Measurements from ENCODE around the gene TFB2M.
A peak's percentile ranks its signal among the peaks of the same experiment; 100 is the strongest.
"Not testable (repeated sequence)": the region's sequence is repeated elsewhere in the genome, so short reads cannot be mapped to it uniquely, and the experiment has no call there.

TFB2M gene, protein sequence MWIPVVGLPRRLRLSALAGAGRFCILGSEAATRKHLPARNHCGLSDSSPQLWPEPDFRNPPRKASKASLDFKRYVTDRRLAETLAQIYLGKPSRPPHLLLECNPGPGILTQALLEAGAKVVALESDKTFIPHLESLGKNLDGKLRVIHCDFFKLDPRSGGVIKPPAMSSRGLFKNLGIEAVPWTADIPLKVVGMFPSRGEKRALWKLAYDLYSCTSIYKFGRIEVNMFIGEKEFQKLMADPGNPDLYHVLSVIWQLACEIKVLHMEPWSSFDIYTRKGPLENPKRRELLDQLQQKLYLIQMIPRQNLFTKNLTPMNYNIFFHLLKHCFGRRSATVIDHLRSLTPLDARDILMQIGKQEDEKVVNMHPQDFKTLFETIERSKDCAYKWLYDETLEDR

GRCh38 chr1:246566128-246566812 lies at the start of gene TFB2M, which contains the start of gene CNST:
Gene TFB2M, minus strand, starts transcription at chr1:246566261. Its CDS starts 123 bp downstream, at chr1:246566138.
Gene CNST, plus strand, starts transcription at chr1:246566456. Its CDS starts 25,107 bp downstream, at chr1:246591563.
- peak; percentile 87 for DNase-seq (ENCODE audit: low read depth)

DNA sequence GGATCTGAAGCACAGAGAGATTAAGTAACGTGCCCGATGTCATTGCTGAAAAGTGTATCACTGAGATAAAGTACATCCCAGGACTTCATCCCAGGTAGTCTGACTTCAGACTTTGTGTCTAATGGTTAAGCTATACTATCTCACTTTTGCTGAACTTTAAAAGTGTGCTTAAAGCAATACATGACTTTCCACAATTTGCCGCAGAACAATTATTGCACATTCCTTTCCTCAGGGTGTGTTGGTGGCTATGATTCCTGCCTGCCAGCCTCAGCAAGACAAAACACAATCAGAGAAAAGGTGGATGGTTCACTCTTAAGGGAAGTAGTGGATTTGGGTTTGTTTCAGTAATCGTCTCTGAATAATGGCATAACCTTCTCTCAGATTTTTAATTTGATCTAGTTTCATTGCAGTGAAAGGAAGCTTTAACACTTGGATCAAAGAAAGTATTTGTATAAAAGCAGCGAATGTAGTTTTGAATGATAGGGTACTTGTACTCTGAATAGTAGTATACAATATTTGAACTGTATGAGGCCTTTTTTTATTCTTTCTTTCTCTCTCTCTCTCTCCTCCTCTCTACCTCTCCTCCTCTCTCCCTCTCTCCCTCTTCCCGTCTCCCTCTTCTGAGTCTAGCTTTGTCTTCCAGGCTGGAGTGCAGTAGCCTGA lies 47.2 kb upstream of the TFB2M start:
- no peak for DNase-seq (ENCODE audit: low read depth)

GRCh38 chr1:246609632-246610031 lies 43.6 kb upstream of the TFB2M start:
- DNase-seq (ENCODE audit: low read depth) = no peak

DNA sequence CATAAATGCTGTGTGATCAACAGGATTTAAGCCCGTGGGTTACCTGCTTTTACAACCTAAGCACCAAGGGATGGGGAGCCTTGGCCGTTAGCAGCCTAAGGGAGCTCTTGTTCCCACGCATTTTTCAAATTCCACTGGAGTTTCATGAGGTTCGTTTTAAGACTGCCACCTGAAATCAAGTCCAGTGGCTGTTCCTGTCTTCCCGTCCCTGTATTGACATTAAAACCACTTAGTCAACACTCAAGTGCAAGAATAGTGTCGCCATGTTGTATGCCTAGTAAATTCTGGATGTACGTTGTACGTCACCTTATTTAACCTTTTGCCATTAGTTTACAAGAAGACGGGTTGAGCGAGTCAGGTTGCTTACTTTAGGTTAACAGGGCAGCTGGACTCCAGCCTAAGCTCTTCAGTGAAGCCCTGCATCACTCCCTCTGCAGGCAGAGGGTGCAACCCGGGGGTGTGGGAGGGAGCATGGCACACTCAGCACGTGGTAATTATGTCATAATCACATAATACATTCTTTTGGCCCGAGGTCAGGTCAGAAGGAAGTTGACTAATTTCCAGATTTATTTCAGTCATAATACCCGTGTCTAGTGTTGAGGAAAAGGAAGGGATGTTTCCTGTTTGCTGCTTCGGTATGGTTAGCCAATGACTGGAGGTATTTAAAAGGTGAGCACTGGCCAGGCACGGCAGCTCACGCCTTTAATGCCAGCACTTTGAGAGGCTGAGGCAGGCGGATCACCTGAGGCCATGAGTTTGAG lies 42.7 kb upstream of the TFB2M start:
- DNase-seq (ENCODE audit: low read depth) = no peak

GRCh38 chr1:246607462-246607861 lies 41.4 kb upstream of the TFB2M start:
- no peak for DNase-seq (ENCODE audit: low read depth)

- DNase-seq (ENCODE audit: low read depth) = not testable (repeated sequence)
Observed at GRCh38 chr1:246605231-246605630, 39.2 kb upstream of the TFB2M start.

- DNase-seq (ENCODE audit: low read depth) = no peak
Observed at GRCh38 chr1:246602194-246602593, 36.1 kb upstream of the TFB2M start.

- no peak for DNase-seq (ENCODE audit: low read depth)
Observed at GRCh38 chr1:246600579-246600978, 34.5 kb upstream of the TFB2M start.

DNA sequence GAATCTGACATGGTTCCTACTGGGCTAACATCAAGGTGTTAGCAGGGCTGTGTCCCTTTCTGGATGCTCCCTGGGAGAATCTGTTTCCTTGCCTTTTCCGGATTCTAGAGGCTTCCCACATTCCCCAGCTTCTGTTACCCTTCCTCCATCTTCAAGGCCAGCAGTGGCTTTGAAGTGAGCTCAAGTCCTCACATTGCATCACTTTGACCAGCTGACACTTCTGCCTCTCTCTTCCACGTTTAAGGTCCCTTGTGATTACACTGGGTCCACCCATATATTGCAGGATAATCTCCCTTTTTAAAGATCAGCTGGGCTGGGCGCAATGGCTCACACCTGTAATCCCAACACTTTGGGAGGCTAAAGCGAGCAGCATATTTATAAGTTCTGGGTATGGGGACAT lies 33.3 kb upstream of the TFB2M start:
- no peak for DNase-seq (ENCODE audit: low read depth)

GRCh38 chr1:246597971-246598370 lies 31.9 kb upstream of the TFB2M start:
- DNase-seq (ENCODE audit: low read depth) = no peak

DNA sequence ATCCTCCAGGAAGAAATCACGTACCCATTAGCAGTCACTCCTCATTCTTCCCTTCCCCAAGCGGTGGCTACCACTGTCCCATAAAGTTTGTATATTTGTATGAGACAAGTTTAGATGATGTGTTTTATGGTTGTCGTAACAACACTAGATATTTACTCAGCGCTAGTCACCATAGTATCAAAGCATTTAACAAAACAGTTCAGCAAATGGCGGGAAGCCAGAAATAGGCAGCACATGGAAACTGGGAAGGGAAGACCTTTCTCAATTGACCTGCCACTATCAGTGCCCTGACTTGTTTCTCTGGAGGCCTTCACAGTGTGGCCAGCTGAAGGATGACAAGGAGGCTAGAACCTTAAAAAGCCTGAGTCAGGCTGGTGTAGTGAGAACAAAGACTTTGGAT lies 31.3 kb upstream of the TFB2M start:
- DNase-seq (ENCODE audit: low read depth) = no peak

DNA sequence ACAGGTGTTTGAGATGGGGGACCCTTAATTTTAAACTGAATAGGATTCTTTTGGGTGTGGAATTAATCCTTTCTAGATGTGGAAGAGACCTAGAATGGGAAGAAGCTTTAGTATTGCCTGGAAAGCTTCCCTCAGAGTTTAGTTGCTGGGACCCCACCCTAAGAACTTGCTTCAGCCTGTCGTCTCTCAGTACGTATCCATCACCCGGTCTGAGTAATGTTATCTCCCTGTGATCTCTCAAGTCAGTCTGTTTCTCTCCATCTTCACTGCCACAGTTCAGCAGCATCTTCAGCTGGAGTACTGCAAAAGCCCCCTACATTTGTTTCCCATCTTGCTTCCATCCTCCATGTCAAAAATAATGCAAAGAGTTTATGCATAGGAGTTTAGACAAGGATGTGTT lies 29.1 kb upstream of the TFB2M start:
- no peak for DNase-seq (ENCODE audit: low read depth)

GRCh38 chr1:246592695-246593094 lies 26.6 kb upstream of the TFB2M start:
- DNase-seq (ENCODE audit: low read depth) = no peak

- DNase-seq (ENCODE audit: low read depth) = no peak
Observed at GRCh38 chr1:246591958-246592357, 25.9 kb upstream of the TFB2M start.

DNA sequence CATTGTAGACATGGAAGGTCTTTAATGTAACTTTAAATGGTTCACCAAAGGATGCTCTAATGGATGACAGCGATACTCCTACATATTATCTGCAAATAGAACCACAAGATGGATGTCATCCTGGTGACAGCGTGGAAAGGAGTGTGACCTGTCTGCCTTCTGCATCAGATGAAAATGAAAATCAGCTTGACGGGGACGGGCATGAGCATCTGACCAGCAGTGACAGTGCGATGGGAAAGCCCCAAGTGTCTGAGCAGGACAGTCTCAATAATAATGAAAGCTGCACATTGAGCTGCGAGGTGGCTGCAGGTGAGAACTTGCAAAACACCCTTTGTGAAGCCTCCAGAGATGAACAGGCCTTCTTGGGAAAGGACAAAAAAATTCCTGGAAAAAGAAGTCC lies 25.4 kb upstream of the TFB2M start:
- no peak for DNase-seq (ENCODE audit: low read depth)

GRCh38 chr1:246591047-246591446 lies 25.0 kb upstream of the TFB2M start:
- no peak for DNase-seq (ENCODE audit: low read depth)

GRCh38 chr1:246589919-246590318 lies 23.9 kb upstream of the TFB2M start:
- DNase-seq (ENCODE audit: low read depth) = not testable (repeated sequence)

- DNase-seq (ENCODE audit: low read depth) = no peak
Observed at GRCh38 chr1:246588159-246588721, 22.2 kb upstream of the TFB2M start.

DNA sequence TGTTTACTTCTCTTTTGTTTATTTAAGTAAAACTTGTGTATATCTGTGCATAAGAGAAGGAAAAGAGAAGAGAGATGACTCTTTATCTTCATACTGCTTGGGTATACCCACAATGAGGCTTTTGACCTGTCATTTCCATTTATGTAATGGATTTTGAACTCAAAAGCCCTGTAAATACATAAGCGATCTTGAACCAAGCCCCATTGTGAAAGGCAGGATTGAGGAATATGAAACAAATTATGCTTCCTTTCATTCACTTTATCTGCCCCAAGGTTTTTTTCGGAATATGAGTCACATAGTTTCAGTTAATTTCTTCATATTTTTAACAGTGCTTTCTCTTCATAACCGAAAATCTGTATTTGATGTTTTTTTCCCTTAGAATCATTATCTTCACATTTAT lies 21.5 kb upstream of the TFB2M start:
- no peak for DNase-seq (ENCODE audit: low read depth)

GRCh38 chr1:246587032-246587431 lies 21.0 kb upstream of the TFB2M start:
- DNase-seq (ENCODE audit: low read depth) = no peak

- DNase-seq (ENCODE audit: low read depth) = no peak
Observed at GRCh38 chr1:246583448-246584185, 17.6 kb upstream of the TFB2M start.

Measured in stimulated activated CD8-positive, alpha-beta memory T cell treated with anti-CD3 and anti-CD28 coated beads, Interleukin-12 subunit alpha, Interleukin-12 subunit beta, amount 100 ng/mL, for 1 hour (primary cell).